Cardiac muscle cell (in vitro differentiated cells and primary cell): ENCODE results near the gene EXOC3L2. TPM values are rescaled to one million over a fixed set of nuclear protein-coding genes. Genes with fewer than 3 reads are reported as not detected.
"Not testable (repeated sequence)": the region's sequence is repeated elsewhere in the genome, so short reads cannot be mapped to it uniquely, and the experiment has no call there.

Experiments
- DNase-seq, 2 donors: peaks; one replicate each; pipeline versions ENCODE4 v3.0.0 to v3.0.0-alpha.2; 2010 to 2017; ENCODE audit warnings: low read depth in 1 of 2, low spot score in 1 of 2
- H3K27ac ChIP-seq: fragments of 200-600 bp; sonication (generic); 2 replicates; pipeline ENCODE4 v1.5.1; 2016
- H3K27me3 ChIP-seq: fragments of 200-600 bp; sonication (generic); 2 replicates; pipeline ENCODE4 v1.6.0; 2016; ENCODE audit warnings: control low read depth
- H3K36me3 ChIP-seq: fragments of 200-600 bp; sonication (generic); 2 replicates; pipeline ENCODE4 v1.5.1; 2016; ENCODE audit warnings: control low read depth
- H3K4me1 ChIP-seq: fragments of 200-600 bp; sonication (generic); 2 replicates; pipeline ENCODE4 v1.8.1; 2017; ENCODE audit warnings: low read depth, mild to moderate bottlenecking, mixed run types
- H3K4me3 ChIP-seq: fragments of 200-600 bp; sonication (generic); 2 replicates; pipeline ENCODE4 v1.5.1; 2016; ENCODE audit warnings: mild to moderate bottlenecking
- H3K9me3 ChIP-seq: fragments of 200-600 bp; sonication (generic); 2 replicates; pipeline ENCODE4 v1.5.1; 2017; ENCODE audit warnings: low read depth, mild to moderate bottlenecking, control low read depth
- polyA plus RNA-seq: library from polyadenylated mRNA; unstranded; fragments of >200 nt; fragmentation: Nextera tagmentation; extraction: Ambion mirVana; gene quantifications from 2 replicates; pipeline ENCODE4 v1.2.1, GENCODE V29; 2016
- total RNA-seq: library from RNA; depleted of rRNA; stranded (reverse); fragments of >200 nt; gene quantifications from 2 replicates; pipeline ENCODE4 v1.2.3, GENCODE V29; 2016
- TF ChIP-seq, protein P1 (sequence below): IDR thresholded peaks from 2 replicates; pipeline ENCODE4 v1.5.1; 2012; ENCODE audit warnings: low read depth, mild to moderate bottlenecking, low read length

Gene EXOC3L2
- total and polyA plus RNA-seq, 2 experiments from 2014 or later: 1.5 to 2.2 TPM

DNA sequence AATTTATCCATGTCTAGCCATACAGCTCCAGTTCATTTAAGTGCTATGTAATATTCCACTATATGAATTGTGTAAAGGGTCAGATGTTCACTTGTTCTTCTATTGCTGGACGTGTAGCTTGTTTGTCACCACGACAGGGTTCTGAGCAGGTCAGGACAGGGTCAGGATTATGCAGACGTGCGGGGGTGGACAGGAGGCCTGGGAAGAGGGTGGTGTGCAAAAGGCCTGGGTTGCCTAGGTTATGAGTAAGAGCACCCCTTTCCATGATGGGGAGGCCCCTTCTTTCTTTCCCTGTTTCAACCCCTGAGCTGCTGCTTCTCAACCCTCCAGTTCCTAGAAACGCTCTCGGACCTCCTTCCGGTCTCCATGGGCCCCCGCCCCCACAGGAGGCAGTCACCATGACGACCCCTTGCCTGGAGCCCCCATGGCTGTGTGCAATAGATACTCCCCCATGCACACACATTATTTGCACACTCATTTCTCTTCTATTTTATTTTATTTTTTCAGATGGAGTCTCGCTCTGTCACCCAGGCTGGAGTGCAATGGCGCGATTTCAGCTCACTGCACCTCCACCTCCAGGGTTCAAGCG lies 2.0 kb downstream of the EXOC3L2 start:
- Histone ChIP-seq H3K36me3 (no peaks in the 10 kb centered on the region), H3K4me3 (no peak overlapping the region), H3K4me1 (peaks cover 5% of the 10 kb centered on the region), H3K9me3 (no peaks in the 10 kb centered on the region), H3K27me3 (peaks cover 6% of the 10 kb centered on the region), H3K27ac (no peak overlapping the region)
- TF ChIP-seq, protein P1, sequence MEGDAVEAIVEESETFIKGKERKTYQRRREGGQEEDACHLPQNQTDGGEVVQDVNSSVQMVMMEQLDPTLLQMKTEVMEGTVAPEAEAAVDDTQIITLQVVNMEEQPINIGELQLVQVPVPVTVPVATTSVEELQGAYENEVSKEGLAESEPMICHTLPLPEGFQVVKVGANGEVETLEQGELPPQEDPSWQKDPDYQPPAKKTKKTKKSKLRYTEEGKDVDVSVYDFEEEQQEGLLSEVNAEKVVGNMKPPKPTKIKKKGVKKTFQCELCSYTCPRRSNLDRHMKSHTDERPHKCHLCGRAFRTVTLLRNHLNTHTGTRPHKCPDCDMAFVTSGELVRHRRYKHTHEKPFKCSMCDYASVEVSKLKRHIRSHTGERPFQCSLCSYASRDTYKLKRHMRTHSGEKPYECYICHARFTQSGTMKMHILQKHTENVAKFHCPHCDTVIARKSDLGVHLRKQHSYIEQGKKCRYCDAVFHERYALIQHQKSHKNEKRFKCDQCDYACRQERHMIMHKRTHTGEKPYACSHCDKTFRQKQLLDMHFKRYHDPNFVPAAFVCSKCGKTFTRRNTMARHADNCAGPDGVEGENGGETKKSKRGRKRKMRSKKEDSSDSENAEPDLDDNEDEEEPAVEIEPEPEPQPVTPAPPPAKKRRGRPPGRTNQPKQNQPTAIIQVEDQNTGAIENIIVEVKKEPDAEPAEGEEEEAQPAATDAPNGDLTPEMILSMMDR: no peak
- no peak for DNase-seq

DNA sequence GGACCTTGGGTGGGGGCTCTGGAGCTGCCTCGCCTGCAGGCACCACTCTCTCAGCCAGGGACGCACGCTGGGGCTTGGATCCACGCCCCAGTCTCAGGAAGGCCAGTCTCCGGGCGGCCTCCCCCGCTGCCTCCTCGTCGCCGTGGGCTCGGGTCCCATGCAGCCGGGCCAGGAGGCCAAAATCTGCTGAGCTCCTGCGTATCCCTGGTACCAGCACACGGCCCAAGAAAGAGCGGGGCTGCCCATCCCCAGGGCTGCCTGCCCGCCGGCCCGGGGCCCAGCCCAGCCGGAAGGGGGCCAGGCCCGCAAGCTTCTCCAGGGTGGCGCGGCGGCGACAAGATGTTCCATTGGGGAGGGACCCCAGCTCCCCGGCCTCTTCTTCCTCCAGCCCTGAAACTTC lies 6.7 kb downstream of the EXOC3L2 start:
- Histone ChIP-seq H3K36me3 (no peaks in the 10 kb centered on the region), H3K4me1 (no peaks in the 10 kb centered on the region), H3K27ac (no peak overlapping the region), H3K27me3 (peaks cover 41% of the 10 kb centered on the region), H3K4me3 (no peak overlapping the region), H3K9me3 (no peaks in the 10 kb centered on the region)
- DNase-seq: no peak
- TF ChIP-seq, protein P1: no peak

DNA sequence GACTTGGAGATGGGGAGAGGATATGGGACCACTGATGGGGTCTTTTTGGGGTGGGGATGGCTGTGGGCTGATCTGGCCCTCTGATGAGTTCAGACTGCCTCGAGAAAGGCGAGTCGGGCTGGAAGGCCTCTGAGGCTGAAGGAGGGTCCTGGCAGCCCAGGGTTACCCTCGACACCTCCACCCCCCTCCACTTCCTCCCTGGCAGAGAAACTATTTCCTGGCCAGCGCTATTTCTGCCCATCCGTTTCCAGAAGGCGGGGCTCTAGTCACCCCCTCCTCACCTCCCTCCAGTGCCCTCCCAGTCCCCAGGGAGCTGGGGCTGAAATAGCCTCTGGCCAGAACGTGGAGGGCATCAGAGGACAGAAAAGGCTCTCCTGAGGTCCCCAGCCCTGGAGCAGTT lies 9.7 kb downstream of the EXOC3L2 start:
- H3K27me3 ChIP-seq: peaks cover 66% of the 10 kb centered on the region
- H3K4me3 ChIP-seq: no peak overlapping the region
- no peak for DNase-seq

DNA sequence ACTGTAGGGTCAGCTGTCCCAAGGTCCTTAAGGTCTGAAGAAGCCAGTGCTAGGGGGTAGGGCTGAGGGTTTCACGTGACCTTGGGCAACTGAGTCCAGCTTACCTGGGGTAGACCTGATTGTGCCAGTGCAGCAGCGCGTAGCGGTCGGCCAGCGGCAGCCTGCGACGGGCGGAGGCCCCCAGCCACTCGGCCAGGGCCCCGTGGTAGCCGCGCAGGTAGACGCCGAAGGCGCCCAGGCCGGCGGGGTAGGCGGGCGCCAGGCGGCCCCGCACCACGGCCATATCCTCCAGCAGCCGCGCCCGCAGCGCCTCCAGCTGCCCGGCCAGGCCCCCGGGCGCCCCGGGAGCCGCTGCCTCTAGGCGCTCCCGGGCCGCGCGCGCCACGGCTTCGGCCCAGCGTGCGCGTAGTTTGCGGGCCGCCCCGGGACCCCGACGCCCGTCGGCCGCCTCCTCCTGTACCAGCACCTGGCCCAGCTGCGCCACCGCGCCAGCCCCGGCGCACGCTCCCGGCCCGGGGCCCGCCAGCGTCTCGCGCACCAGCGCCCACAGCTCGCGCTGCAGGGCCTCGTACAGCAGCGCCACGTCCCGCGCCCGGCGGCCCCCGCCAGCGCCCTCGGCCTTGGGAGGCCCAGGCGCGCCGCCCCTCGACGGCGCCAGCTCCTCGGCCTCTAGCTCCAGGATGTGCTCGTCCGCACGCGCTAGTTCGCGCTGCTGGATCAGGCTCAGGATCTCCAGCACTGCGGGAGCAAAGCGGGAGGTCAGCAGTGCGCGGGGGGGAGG lies 10.9 kb downstream of the EXOC3L2 start:
- H3K27me3 ChIP-seq: peaks cover 67% of the 10 kb centered on the region
- peak in 1 of 2 donors; percentile 22 for DNase-seq
- no peaks in the 10 kb centered on the region for H3K4me1 ChIP-seq
- H3K9me3 ChIP-seq: no peaks in the 10 kb centered on the region
- H3K36me3 ChIP-seq: no peaks in the 10 kb centered on the region
- no peak overlapping the region for H3K4me3 ChIP-seq
- H3K27ac ChIP-seq: no peak overlapping the region
- TF ChIP-seq, protein P1: no peak

More for the DNA sequence above, 9.7 kb downstream of the EXOC3L2 start:
- no peaks in the 10 kb centered on the region for H3K9me3 ChIP-seq
- TF ChIP-seq, protein P1: no peak
- no peaks in the 10 kb centered on the region for H3K4me1 ChIP-seq
- no peaks in the 10 kb centered on the region for H3K36me3 ChIP-seq
- no peak overlapping the region for H3K27ac ChIP-seq

DNA sequence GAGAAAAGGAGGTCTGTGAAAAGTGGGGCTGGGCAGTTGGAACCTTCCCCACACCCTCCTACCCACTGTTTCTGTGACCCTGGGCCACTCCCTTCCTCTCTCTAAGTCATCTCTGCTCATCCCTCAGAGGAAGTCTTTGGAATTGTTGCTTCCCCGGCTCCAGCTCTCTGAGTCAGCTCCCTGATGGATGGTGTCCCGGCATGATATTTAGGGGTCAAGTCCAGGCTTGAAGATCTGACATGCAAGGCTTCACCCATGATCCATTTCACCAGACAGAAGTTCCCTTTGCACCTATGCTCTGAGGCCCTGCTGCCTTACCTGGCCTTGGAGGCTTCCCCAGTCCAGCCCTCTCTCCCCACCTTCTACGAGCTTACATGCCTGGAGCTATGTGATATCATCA lies 13.3 kb downstream of the EXOC3L2 start:
- no peak for DNase-seq
- no peaks in the 10 kb centered on the region for H3K9me3 ChIP-seq
- H3K4me3 ChIP-seq: no peak overlapping the region
- H3K27ac ChIP-seq: no peak overlapping the region
- TF ChIP-seq, protein P1: no peak
- H3K36me3 ChIP-seq: no peaks in the 10 kb centered on the region
- no peaks in the 10 kb centered on the region for H3K4me1 ChIP-seq
- H3K27me3 ChIP-seq: peaks cover 57% of the 10 kb centered on the region

DNA sequence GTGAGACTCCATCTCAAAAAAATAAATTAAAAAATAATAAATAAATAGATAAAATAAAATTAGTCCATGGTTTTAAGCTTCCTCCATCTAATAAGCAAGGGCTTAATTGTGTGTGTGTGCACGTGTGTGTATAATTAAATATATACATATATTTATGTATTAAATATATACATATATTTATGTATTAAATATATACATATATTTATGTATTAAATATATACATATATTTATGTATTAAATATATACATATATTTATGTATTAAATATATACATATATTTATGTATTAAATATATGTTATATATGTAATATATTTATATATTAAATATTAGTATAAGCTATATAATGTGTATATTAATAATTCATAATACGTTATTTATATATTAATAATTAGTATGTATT lies 16.2 kb downstream of the EXOC3L2 start:
- H3K4me1 ChIP-seq, H3K27ac ChIP-seq, H3K36me3 ChIP-seq, H3K4me3 ChIP-seq, H3K9me3 ChIP-seq, DNase-seq: not testable (repeated sequence)
- H3K27me3 ChIP-seq: peaks cover 35% of the 10 kb centered on the region
